GM23338 (cell line): Measurements from ENCODE around the gene SH3GL3.

Experiments used
- CREB1 ChIP-seq: fragments of 250-450 bp; sonication (Bioruptor Pico); IDR thresholded peaks from 2 replicates; pipeline ENCODE4 v1.5.0; 2020; ENCODE audit warnings: low read depth, mild to moderate bottlenecking, moderate library complexity
- EZH2 ChIP-seq: fragments of 200-600 bp; sonication (generic); IDR thresholded peaks from one replicate; pipeline ENCODE4 v1.8.0; 2017; ENCODE audit warnings: antibody characterized with exemption, mild to moderate bottlenecking, low read depth; ENCODE audit not compliant: unreplicated experiment
- EZH2phosphoT487 ChIP-seq: fragments of 200-600 bp; sonication (generic); IDR thresholded peaks from one replicate; pipeline ENCODE4 v1.8.1; 2018; ENCODE audit warnings: antibody characterized with exemption; ENCODE audit not compliant: unreplicated experiment
- JUNB ChIP-seq: IDR thresholded peaks from one replicate; pipeline ENCODE4 v1.6.1; 2016; ENCODE audit warnings: antibody characterized with exemption; ENCODE audit not compliant: unreplicated experiment
- NANOG ChIP-seq: IDR thresholded peaks from 2 replicates; pipeline ENCODE4 v1.6.1; 2016; ENCODE audit warnings: antibody characterized with exemption, borderline replicate concordance
- POLR2AphosphoS5 ChIP-seq: IDR thresholded peaks from 2 replicates; pipeline ENCODE4 v1.6.1; 2016; ENCODE audit warnings: antibody characterized with exemption, low read depth
- ZNF114 ChIP-seq: fragments of 250-450 bp; sonication (Bioruptor Pico); IDR thresholded peaks from 2 replicates; pipeline ENCODE4 v1.5.0; 2020; ENCODE audit warnings: mild to moderate bottlenecking, moderate library complexity
- TF ChIP-seq, protein P1 (sequence below): IDR thresholded peaks from one replicate; pipeline ENCODE4 v1.6.1; 2018; ENCODE audit warnings: antibody characterized with exemption; ENCODE audit not compliant: unreplicated experiment
- TF ChIP-seq, protein P2 (sequence below), 2 experiments: fragments of 200-600 bp in 1 of 2; sonication (generic) in 1 of 2; conservative IDR thresholded peaks; 2 replicates each; pipeline versions ENCODE4 v1.5.1 to v1.6.1; 2016 to 2017; ENCODE audit warnings: antibody characterized with exemption in 2 of 2, low read depth in 2 of 2, mild to moderate bottlenecking in 2 of 2, moderate library complexity in 1 of 2
- TF ChIP-seq, protein P3 (sequence below): IDR thresholded peaks from 2 replicates; pipeline ENCODE4 v1.6.1; 2016; ENCODE audit warnings: antibody characterized with exemption

DNA sequence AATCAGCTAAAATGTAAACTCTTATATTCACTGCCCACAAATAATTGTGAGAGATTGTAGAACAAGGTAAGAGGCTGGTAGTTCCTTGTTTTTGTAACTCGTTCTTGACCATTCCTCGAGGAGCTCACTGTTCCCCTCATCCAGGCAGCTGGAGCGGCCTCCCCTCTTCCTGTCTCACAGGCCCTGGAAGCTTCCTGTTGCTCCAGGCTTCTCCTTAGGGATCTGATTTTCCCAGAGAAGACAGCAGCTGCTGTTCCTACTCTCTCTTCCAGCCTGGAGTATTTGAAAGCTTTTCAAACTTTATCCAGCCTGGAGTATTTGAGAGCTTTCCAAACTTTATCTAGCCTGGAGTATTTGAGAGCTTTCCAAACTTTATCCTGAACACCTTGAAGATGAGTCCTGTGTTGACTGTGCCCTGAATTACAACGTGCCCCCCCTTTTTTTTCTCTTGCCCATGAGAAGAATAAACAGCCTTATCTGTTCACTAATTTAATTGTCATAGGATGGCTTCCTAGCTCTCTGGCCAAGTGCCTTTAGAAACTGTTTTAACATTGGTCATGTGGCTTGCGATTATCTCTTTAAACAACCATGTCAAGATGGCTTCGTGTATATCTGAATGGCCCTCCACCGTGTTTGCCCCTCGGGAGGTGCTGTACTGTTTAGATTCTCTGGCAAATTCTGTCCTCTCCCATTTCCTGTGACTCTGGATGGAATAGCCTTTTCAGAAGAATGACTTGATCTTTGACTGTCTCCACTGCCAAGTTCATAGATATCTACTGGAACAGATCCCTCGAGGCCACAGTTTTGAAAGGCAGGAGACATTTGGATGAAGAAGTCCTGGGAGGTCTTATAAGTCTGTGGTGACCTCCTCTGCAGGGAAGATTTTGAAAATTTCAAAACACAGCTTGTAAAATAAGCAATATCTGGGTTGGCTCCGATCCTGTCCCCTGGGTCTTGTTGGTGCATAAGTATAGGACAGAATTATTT, 211.6 kb downstream of the SH3GL3 start:
- TF ChIP-seq, protein P1, sequence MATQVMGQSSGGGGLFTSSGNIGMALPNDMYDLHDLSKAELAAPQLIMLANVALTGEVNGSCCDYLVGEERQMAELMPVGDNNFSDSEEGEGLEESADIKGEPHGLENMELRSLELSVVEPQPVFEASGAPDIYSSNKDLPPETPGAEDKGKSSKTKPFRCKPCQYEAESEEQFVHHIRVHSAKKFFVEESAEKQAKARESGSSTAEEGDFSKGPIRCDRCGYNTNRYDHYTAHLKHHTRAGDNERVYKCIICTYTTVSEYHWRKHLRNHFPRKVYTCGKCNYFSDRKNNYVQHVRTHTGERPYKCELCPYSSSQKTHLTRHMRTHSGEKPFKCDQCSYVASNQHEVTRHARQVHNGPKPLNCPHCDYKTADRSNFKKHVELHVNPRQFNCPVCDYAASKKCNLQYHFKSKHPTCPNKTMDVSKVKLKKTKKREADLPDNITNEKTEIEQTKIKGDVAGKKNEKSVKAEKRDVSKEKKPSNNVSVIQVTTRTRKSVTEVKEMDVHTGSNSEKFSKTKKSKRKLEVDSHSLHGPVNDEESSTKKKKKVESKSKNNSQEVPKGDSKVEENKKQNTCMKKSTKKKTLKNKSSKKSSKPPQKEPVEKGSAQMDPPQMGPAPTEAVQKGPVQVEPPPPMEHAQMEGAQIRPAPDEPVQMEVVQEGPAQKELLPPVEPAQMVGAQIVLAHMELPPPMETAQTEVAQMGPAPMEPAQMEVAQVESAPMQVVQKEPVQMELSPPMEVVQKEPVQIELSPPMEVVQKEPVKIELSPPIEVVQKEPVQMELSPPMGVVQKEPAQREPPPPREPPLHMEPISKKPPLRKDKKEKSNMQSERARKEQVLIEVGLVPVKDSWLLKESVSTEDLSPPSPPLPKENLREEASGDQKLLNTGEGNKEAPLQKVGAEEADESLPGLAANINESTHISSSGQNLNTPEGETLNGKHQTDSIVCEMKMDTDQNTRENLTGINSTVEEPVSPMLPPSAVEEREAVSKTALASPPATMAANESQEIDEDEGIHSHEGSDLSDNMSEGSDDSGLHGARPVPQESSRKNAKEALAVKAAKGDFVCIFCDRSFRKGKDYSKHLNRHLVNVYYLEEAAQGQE, result no peak
- TF ChIP-seq, protein P2, sequence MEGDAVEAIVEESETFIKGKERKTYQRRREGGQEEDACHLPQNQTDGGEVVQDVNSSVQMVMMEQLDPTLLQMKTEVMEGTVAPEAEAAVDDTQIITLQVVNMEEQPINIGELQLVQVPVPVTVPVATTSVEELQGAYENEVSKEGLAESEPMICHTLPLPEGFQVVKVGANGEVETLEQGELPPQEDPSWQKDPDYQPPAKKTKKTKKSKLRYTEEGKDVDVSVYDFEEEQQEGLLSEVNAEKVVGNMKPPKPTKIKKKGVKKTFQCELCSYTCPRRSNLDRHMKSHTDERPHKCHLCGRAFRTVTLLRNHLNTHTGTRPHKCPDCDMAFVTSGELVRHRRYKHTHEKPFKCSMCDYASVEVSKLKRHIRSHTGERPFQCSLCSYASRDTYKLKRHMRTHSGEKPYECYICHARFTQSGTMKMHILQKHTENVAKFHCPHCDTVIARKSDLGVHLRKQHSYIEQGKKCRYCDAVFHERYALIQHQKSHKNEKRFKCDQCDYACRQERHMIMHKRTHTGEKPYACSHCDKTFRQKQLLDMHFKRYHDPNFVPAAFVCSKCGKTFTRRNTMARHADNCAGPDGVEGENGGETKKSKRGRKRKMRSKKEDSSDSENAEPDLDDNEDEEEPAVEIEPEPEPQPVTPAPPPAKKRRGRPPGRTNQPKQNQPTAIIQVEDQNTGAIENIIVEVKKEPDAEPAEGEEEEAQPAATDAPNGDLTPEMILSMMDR (conservative IDR thresholded peaks at IDR 0.05; ENCODE audit: low read depth in 2 of 2), result no peak
- TF ChIP-seq POLR2AphosphoS5, result no peak
- TF ChIP-seq EZH2phosphoT487, result no peak
- no peak for TF ChIP-seq NANOG
- TF ChIP-seq EZH2, result no peak
- no peak for TF ChIP-seq JUNB
- TF ChIP-seq CREB1 (CRISPR knock-in tag), result no peak
- TF ChIP-seq, protein P3, sequence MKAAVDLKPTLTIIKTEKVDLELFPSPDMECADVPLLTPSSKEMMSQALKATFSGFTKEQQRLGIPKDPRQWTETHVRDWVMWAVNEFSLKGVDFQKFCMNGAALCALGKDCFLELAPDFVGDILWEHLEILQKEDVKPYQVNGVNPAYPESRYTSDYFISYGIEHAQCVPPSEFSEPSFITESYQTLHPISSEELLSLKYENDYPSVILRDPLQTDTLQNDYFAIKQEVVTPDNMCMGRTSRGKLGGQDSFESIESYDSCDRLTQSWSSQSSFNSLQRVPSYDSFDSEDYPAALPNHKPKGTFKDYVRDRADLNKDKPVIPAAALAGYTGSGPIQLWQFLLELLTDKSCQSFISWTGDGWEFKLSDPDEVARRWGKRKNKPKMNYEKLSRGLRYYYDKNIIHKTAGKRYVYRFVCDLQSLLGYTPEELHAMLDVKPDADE, result no peak
- no peak for TF ChIP-seq ZNF114 (CRISPR knock-in tag)
